Neural crest cell (in vitro differentiated cells): ENCODE data around the gene SIPA1. TPM values are rescaled to one million over a fixed set of nuclear protein-coding genes. Genes with fewer than 3 reads are reported as not detected.

Source experiments
- DNase-seq: peaks from one replicate; pipeline ENCODE4 v3.0.0; 2021; ENCODE audit warnings: low read depth, mixed read lengths, low spot score
- H3K27ac Mint-ChIP-seq: one replicate; pipeline ENCODE4 v1.8.0; 2021; ENCODE audit warnings: mild to moderate bottlenecking, mixed read lengths; ENCODE audit not compliant: unreplicated experiment
- H3K27me3 Mint-ChIP-seq: 2 replicates; pipeline ENCODE4 v1.8.0; 2021; ENCODE audit warnings: low read depth, mild to moderate bottlenecking, mixed read lengths
- H3K36me3 Mint-ChIP-seq: 2 replicates; pipeline ENCODE4 v1.8.0; 2021; ENCODE audit warnings: low read depth, mild to moderate bottlenecking, mixed read lengths
- H3K4me1 Mint-ChIP-seq: 2 replicates; pipeline ENCODE4 v1.8.0; 2021; ENCODE audit warnings: mixed read lengths
- H3K4me3 Mint-ChIP-seq: one replicate; pipeline ENCODE4 v1.8.0; 2021; ENCODE audit warnings: mild to moderate bottlenecking, mixed read lengths
- H3K9me3 Mint-ChIP-seq: 2 replicates; pipeline ENCODE4 v1.8.0; 2021; ENCODE audit warnings: mixed read lengths
- CTCF ChIP-seq: fragments of 200-600 bp; sonication (generic); conservative IDR thresholded peaks from 2 replicates; pipeline ENCODE4 v1.5.0; 2021; ENCODE audit warnings: antibody characterized with exemption, mild to moderate bottlenecking
- total RNA-seq: library from RNA; stranded (reverse); gene quantifications from 2 replicates; pipeline ENCODE4 v1.2.1, GENCODE V29; 2021

SIPA1 gene
- total RNA-seq, 1 donor from 2014 or later = 17.5 TPM

- no peak overlapping the region for H3K27ac Mint-ChIP-seq
- H3K9me3 Mint-ChIP-seq = no peaks in the 10 kb centered on the region
- peaks cover 11% of the 10 kb centered on the region for H3K4me1 Mint-ChIP-seq
- peak overlapping the region; percentile 17 for H3K4me3 Mint-ChIP-seq
- no peak for TF ChIP-seq CTCF
- no peak for DNase-seq
- H3K36me3 Mint-ChIP-seq = no peaks in the 10 kb centered on the region
- peaks cover 15% of the 10 kb centered on the region for H3K27me3 Mint-ChIP-seq
Observed at GRCh38 chr11:65645710-65646109, 7.8 kb downstream of the SIPA1 start.

- no peak for DNase-seq
- no peak for TF ChIP-seq CTCF
- Mint-ChIP-seq H3K27me3 (peaks cover 15% of the 10 kb centered on the region), H3K4me1 (peaks cover 13% of the 10 kb centered on the region), H3K9me3 (no peaks in the 10 kb centered on the region), H3K27ac (no peak overlapping the region), H3K36me3 (no peaks in the 10 kb centered on the region), H3K4me3 (no peak overlapping the region)
Observed at GRCh38 chr11:65646288-65646957, 8.5 kb downstream of the SIPA1 start.

GRCh38 chr11:65646958-65647701 is 9.2 kb downstream of the SIPA1 start:
- Mint-ChIP-seq H3K9me3 (no peaks in the 10 kb centered on the region), H3K27me3 (peaks cover 16% of the 10 kb centered on the region), H3K4me1 (peaks cover 17% of the 10 kb centered on the region), H3K36me3 (no peaks in the 10 kb centered on the region), H3K27ac (no peak overlapping the region), H3K4me3 (no peak overlapping the region)
- DNase-seq = no peak
- no peak for TF ChIP-seq CTCF

DNA sequence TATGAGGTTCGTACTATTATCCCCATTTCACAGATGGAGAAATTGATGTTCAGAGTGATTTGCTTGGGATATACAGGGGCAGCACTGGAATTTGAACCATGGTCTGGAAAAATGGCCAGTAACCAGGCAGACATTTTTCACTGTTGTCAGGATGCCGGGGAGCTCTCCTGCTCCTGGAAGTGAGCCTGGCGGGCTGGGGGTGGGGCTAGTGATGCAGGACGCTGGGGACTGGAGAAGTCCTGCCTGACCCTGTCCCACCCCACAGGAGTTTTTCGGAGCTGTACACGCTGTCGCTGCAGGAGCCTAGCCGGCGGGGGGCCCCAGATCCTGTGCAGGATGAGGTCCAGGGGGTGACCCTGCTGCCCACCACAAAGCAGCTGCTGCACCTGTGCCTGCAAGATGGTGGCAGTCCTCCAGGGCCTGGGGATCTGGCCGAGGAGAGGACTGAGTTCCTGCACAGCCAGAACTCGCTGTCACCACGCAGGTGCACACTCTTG is 11.1 kb downstream of the SIPA1 start:
- no peak overlapping the region for H3K27ac Mint-ChIP-seq
- no peak for DNase-seq
- peaks cover 19% of the 10 kb centered on the region for H3K27me3 Mint-ChIP-seq
- H3K36me3 Mint-ChIP-seq = no peaks in the 10 kb centered on the region
- H3K4me1 Mint-ChIP-seq = peaks cover 29% of the 10 kb centered on the region
- peak overlapping the region; percentile 61 for H3K4me3 Mint-ChIP-seq
- no peak for TF ChIP-seq CTCF
- no peaks in the 10 kb centered on the region for H3K9me3 Mint-ChIP-seq

DNA sequence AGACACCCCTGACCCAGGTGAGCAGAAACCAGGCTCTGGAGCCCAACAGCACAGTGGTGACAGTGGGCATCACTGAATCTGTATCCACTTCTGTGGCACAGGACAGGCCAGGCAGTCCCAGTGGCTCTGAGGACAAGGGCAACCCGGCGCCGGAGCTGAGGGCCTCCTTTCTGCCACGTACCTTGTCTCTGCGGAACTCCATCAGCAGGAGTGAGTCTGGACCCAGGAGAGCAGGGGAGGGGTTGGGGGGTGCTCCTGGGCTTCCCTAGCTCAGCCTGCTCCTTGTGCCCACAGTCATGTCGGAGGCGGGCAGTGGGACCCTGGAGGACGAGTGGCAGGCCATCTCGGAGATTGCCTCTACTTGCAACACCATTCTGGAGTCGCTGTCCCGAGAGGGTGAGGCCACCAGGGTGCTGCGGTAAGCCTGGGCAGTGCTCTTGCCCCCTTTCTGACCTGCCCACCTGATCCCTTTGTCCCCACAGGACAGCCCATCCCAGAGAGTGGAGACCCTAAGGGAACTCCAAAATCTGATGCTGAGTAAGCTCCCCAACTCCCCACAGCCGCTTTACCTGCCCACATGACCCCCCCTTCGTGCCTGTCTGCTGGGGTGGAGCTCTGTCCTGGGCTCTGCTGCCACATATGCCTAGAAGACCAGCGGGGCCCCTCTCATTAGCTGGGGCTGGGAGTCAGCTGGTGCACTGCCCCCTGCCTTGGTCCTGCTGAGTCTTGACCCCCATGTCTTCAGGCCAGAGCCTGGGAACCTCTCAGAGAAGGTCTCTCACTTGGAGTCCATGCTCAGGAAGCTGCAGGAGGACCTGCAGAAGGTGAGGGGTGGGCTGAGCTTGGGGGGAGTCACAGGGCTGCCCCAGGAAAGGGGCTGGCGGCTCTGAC is 12.0 kb downstream of the SIPA1 start:
- H3K4me3 Mint-ChIP-seq = peak overlapping the region; percentile 23
- no peak for TF ChIP-seq CTCF
- peaks cover 29% of the 10 kb centered on the region for H3K4me1 Mint-ChIP-seq
- no peaks in the 10 kb centered on the region for H3K9me3 Mint-ChIP-seq
- peaks cover under 1% of the 10 kb centered on the region for H3K36me3 Mint-ChIP-seq
- H3K27me3 Mint-ChIP-seq = peaks cover 19% of the 10 kb centered on the region
- DNase-seq = no peak
- no peak overlapping the region for H3K27ac Mint-ChIP-seq
